ENCODE results near the gene NUMB.

NUMB gene

DNA sequence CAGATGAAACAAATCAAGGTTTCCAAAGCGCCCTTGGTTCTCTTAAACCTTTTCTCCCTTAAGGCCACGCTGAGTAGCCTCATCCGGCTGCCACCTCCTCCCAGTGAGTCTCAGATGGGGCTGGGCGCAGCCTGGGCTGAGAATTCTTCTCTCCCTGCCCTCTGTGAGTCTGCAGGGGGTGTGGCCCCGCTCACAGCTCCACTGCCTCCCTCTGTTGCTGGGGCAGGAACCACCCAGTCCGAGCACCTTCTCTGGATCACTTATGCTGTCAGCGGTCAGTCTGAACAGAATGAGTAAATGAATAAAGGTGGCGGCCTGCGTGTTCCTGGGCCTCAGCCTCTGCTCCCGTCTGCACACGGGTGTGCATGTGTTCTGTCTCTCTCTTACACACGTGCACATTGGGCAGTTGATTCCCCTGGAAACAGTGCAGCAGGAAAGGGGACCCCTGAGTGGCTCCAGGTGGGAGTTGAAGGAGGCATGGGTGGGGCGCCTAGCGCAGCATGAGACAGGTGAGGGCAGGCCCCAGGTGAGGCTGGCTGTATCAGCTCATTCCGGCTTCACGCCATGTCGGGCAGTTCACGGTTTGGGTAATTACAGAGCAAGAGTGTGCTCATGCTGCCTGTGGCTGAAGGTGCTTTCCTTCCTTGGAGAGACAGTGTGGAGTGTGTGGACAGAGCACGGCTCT lies 216.7 kb downstream of the NUMB start:
- H2AFZ ChIP-seq = no peak overlapping the region
- H3K9me3 ChIP-seq (ENCODE audit: control insufficient read depth, low read length) = no peaks in the 10 kb centered on the region
- no peaks in the 10 kb centered on the region for H3K79me2 ChIP-seq
- H3K4me2 ChIP-seq (ENCODE audit: low read length) = no peak overlapping the region
- H3K9ac ChIP-seq = no peak overlapping the region
- no peak overlapping the region for H3K4me3 ChIP-seq (ENCODE audit: low read depth, low read length)
- TF ChIP-seq, protein P1, sequence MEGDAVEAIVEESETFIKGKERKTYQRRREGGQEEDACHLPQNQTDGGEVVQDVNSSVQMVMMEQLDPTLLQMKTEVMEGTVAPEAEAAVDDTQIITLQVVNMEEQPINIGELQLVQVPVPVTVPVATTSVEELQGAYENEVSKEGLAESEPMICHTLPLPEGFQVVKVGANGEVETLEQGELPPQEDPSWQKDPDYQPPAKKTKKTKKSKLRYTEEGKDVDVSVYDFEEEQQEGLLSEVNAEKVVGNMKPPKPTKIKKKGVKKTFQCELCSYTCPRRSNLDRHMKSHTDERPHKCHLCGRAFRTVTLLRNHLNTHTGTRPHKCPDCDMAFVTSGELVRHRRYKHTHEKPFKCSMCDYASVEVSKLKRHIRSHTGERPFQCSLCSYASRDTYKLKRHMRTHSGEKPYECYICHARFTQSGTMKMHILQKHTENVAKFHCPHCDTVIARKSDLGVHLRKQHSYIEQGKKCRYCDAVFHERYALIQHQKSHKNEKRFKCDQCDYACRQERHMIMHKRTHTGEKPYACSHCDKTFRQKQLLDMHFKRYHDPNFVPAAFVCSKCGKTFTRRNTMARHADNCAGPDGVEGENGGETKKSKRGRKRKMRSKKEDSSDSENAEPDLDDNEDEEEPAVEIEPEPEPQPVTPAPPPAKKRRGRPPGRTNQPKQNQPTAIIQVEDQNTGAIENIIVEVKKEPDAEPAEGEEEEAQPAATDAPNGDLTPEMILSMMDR (IDR thresholded peaks at IDR 0.05) = no peak
- H3K27ac ChIP-seq = no peak overlapping the region
- no peaks in the 10 kb centered on the region for H3K4me1 ChIP-seq
- no peaks in the 10 kb centered on the region for H3K36me3 ChIP-seq (ENCODE audit: control insufficient read depth, insufficient read depth, low read length)
- H3K27me3 ChIP-seq (ENCODE audit: control insufficient read depth, insufficient read depth, low read length) = no peaks in the 10 kb centered on the region

DNA sequence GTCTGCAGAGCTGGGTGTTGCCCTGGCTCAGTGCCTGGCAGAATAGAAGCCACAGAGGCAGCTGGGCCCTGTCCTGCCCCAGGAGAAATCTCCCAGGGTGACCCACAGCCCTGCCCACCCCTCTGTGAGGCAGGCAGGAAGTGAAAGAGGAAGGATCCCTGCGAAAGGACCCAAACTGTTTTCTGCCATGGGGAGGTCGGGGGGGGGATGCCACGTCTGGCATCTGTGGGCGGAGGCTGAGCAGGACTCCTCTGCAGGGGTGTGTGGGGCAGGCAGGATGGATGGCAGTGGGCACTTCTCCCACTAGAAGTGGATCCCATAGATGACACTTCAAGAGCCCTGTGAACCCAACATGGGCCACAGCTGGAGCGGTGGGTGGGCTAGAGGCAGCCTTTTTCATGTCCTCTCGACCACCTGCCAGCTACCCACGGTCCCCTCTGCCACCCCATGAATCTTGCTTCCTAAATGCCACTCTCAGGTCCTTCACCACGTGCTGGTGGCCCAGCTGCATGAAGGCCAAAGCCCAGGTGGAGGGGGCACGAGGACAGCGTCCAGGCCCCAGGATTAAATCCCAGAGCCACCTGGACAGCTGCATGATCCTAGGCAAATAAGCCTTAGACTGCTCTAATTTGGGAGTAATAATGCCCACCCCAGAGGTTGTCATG lies 217.4 kb downstream of the NUMB start:
- H3K27ac ChIP-seq = no peak overlapping the region
- no peak overlapping the region for H3K9ac ChIP-seq
- H3K79me2 ChIP-seq = no peaks in the 10 kb centered on the region
- H3K9me3 ChIP-seq (ENCODE audit: control insufficient read depth, low read length) = no peaks in the 10 kb centered on the region
- H3K27me3 ChIP-seq (ENCODE audit: control insufficient read depth, insufficient read depth, low read length) = no peaks in the 10 kb centered on the region
- TF ChIP-seq, protein P1 (IDR thresholded peaks at IDR 0.05) = no peak
- no peak overlapping the region for H3K4me2 ChIP-seq (ENCODE audit: low read length)
- no peaks in the 10 kb centered on the region for H3K36me3 ChIP-seq (ENCODE audit: control insufficient read depth, insufficient read depth, low read length)
- no peak overlapping the region for H3K4me3 ChIP-seq (ENCODE audit: low read depth, low read length)
- no peaks in the 10 kb centered on the region for H3K4me1 ChIP-seq
- no peak overlapping the region for H2AFZ ChIP-seq

DNA sequence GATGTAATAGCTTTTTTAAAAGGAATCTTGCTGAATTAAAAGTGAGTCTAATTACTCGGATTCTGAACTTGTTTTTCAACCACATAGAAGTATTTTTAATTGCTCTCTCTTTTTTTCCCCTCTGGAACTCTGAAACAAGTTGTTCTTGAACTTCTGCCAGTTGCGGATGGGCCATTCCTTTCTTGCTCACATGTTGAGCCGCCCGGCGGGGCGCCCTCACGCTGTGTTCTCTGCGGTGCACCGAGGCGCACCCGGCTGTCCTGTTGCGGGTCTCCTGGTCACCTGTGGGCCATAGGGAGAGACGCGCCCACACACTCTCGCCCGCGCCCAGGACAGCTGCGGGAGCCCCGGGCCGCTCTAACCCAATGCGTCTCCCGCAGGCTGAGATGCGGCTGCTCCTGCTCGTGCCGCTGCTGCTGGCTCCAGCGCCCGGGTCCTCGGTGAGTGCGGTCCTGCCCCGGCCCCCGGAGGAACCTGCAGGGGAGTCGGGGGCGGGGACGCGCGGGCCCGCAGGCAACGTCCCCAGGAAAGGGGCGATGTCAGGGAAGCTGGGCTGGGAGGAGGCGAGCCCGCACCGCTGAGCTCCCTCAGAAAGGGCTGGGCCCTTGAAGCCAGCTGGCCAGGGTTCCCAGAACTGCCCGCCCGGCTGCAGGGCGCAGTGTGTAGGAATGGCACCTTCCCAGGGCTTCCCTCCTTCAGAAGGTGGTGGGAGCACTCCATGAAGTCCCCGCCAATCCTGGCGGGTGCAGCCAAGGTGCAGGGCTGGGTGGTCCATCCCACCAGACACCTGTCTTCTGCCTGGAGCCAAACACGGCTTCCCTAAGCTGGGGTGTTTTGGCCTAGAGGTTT lies 218.7 kb downstream of the NUMB start:
- H3K4me3 ChIP-seq (ENCODE audit: low read depth, low read length) = no peak overlapping the region
- H2AFZ ChIP-seq = peak overlapping the region; percentile 15
- no peaks in the 10 kb centered on the region for H3K36me3 ChIP-seq (ENCODE audit: control insufficient read depth, insufficient read depth, low read length)
- H3K27me3 ChIP-seq (ENCODE audit: control insufficient read depth, insufficient read depth, low read length) = no peaks in the 10 kb centered on the region
- no peaks in the 10 kb centered on the region for H3K79me2 ChIP-seq
- TF ChIP-seq, protein P1 (IDR thresholded peaks at IDR 0.05) = no peak
- H3K27ac ChIP-seq = no peak overlapping the region
- no peaks in the 10 kb centered on the region for H3K9me3 ChIP-seq (ENCODE audit: control insufficient read depth, low read length)
- no peak overlapping the region for H3K9ac ChIP-seq
- H3K4me1 ChIP-seq = no peaks in the 10 kb centered on the region
- H3K4me2 ChIP-seq (ENCODE audit: low read length) = no peak overlapping the region

DNA sequence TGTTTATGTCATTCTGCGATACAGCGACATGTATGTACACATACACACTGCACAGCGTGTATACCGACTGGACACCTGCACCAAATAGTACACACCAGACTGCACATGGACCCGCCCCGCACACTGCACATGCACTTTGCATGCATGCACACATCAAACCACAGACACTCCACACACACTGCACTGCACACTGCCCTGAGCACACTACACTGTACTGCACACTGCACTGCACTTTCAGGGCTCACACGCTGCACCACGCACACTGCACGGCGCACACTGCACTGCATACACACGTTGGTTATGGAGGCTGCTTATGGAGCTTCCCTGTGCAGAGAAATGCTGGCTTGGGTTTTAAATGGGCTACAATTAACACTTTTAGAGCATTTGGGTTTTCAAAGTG lies 219.4 kb downstream of the NUMB start:
- Histone ChIP-seq H3K27me3 (ENCODE audit: control insufficient read depth, insufficient read depth, low read length) (no peaks in the 10 kb centered on the region), H3K36me3 (ENCODE audit: control insufficient read depth, insufficient read depth, low read length) (no peaks in the 10 kb centered on the region), H2AFZ (no peak overlapping the region), H3K9ac (no peak overlapping the region), H3K27ac (no peak overlapping the region), H3K4me2 (ENCODE audit: low read length) (no peak overlapping the region), H3K9me3 (ENCODE audit: control insufficient read depth, low read length) (no peaks in the 10 kb centered on the region), H3K79me2 (no peaks in the 10 kb centered on the region), H3K4me1 (no peaks in the 10 kb centered on the region), H3K4me3 (ENCODE audit: low read depth, low read length) (no peak overlapping the region)
- TF ChIP-seq, protein P1 (IDR thresholded peaks at IDR 0.05) = no peak

Measured in parathyroid adenoma (tissue), 2 donors.